A549 (cell line): Measurements from ENCODE around the gene AZGP1. TPM values are rescaled to one million over a fixed set of nuclear protein-coding genes. Genes with fewer than 3 reads are reported as not detected.
A peak's percentile ranks its signal among the peaks of the same experiment; 100 is the strongest.
"Not testable (repeated sequence)": the region's sequence is repeated elsewhere in the genome, so short reads cannot be mapped to it uniquely, and the experiment has no call there.

Experiments
- ATAC-seq, 2 experiments: fragments of 200-7000 bp in 1 of 2; fragments of >200 bp in 1 of 2; cut with Nextera tagmentation in 1 of 2; cut with Tn5 transposase in 1 of 2; 3 replicates each; pipeline versions ENCODE4 v1.8.0 to v1.9.1; 2018 to 2020; ENCODE audit warnings: mild to moderate bottlenecking in 1 of 2, moderate library complexity in 1 of 2
- CTCF ChIA-PET: fragments of 300-600 bp; sonication (Branson Sonifier 250); formaldehyde crosslinking; extraction: SDS; loops from one replicate; lab custom pipeline; 2021; ENCODE audit warnings: antibody characterized with exemption, inconsistent platforms; lab: Yijun Ruan, JAX
- POLR2A ChIA-PET: fragments of 350-600 bp; formaldehyde crosslinking; extraction: SDS; loops from one replicate; lab custom pipeline; 2021; ENCODE audit warnings: antibody characterized with exemption, inconsistent platforms; lab: Yijun Ruan, JAX
- DNase-seq, 2 experiments: peaks; one replicate each; pipeline versions ENCODE4 v3.0.0 to v3.0.0-alpha.2; 2011 to 2016; ENCODE audit warnings: low read depth in 1 of 2, low spot score in 1 of 2
- FAIRE-seq: peaks from 2 replicates; lab custom pipeline; 2011; peaks lifted over from hg19 to GRCh38; lab: Jason Lieb, UNC
- H3K27ac ChIP-seq, 2 experiments: fragments of >200 bp; sonication (Bioruptor Twin); formaldehyde crosslinking; 3 replicates each; pipeline ENCODE4 v1.5.1; 2016 to 2017
- H3K4me1 ChIP-seq: fragments of >200 bp; sonication (Bioruptor Twin); formaldehyde crosslinking; 3 replicates; pipeline ENCODE4 v1.6.1; 2016
- H3K4me2 ChIP-seq: fragments of >200 bp; sonication (Bioruptor Twin); formaldehyde crosslinking; 3 replicates; pipeline ENCODE4 v1.6.1; 2016
- H3K4me3 ChIP-seq: fragments of >200 bp; sonication (Bioruptor Twin); formaldehyde crosslinking; 3 replicates; pipeline ENCODE4 v1.5.1; 2016
- H3K9me3 ChIP-seq: fragments of >200 bp; sonication (Bioruptor Twin); formaldehyde crosslinking; 3 replicates; pipeline ENCODE4 v1.6.1; 2016
- HEYL ChIP-seq: fragments of 250-450 bp; sonication (Bioruptor Pico); IDR thresholded peaks from 2 replicates; pipeline ENCODE4 v1.8.0; 2021; ENCODE audit warnings: mild to moderate bottlenecking, moderate library complexity
- MAFK ChIP-seq: fragments of 450-650 bp; IDR thresholded peaks from 2 replicates; pipeline ENCODE4 v1.6.1; 2014; ENCODE audit not compliant: partially characterized antibody
- MYC ChIP-seq: IDR thresholded peaks from 2 replicates; pipeline ENCODE4 v1.6.1; 2012; ENCODE audit warnings: mild to moderate bottlenecking, inconsistent platforms, low read length, improper control_type of control experiment, borderline replicate concordance
- NR3C1 ChIP-seq: fragments of >200 bp; sonication (Bioruptor Twin); formaldehyde crosslinking; IDR thresholded peaks from 3 replicates; pipeline ENCODE4 v1.6.1; 2017
- RAD21 ChIP-seq, 2 experiments: fragments of >200 bp in 1 of 2; sonication (Bioruptor Twin) in 1 of 2; formaldehyde crosslinking in 1 of 2; IDR thresholded peaks in 1 of 2; conservative IDR thresholded peaks in 1 of 2; 2 replicates in 1 of 2; 3 replicates in 1 of 2; pipeline ENCODE4 v1.6.1; 2012 to 2018; ENCODE audit warnings: inconsistent platforms in 1 of 2
- SMC3 ChIP-seq: fragments of >200 bp; sonication (Bioruptor Twin); formaldehyde crosslinking; IDR thresholded peaks from 3 replicates; pipeline ENCODE4 v1.6.1; 2018; ENCODE audit warnings: inconsistent platforms
- SREBF2 ChIP-seq: fragments of 450-650 bp; IDR thresholded peaks from 2 replicates; pipeline ENCODE4 v1.6.1; 2014; ENCODE audit warnings: mild to moderate bottlenecking, moderate library complexity
- TFCP2L1 ChIP-seq: fragments of 250-450 bp; sonication (Bioruptor Pico); IDR thresholded peaks from 2 replicates; pipeline ENCODE4 v1.5.0; 2021; ENCODE audit warnings: mild to moderate bottlenecking
- WGBS: methylation state at CpG from one replicate; pipeline ENCODE4 v1.1.6; 2017; ENCODE audit errors: missing lambda C conversion rate; 5-methylcytosine and 5-hydroxymethylcytosine counted together
- polyA plus RNA-seq, 4 experiments: library from polyadenylated mRNA; depleted of rRNA in 3 of 4; stranded (reverse); fragments of >200 nt; fragmentation: RNase III in 1 of 4; extraction: RNeasy Plus Mini Kit Qiagen cat#74134 plus additional on column Dnase treatment in 1 of 4; gene quantifications; 2 replicates in 3 of 4; 3 replicates in 1 of 4; pipeline ENCODE4 v1.2.3, GENCODE V29; 2011 to 2017
- TF ChIP-seq, protein P1 (sequence below): IDR thresholded peaks from 2 replicates; pipeline ENCODE4 v1.6.1; 2012
- TF ChIP-seq, protein P2 (sequence below): fragments of >200 bp; sonication (Bioruptor Twin); formaldehyde crosslinking; IDR thresholded peaks from 3 replicates; pipeline ENCODE4 v1.6.1; 2016
- TF ChIP-seq, protein P3 (sequence below): fragments of >200 bp; sonication (Bioruptor Twin); formaldehyde crosslinking; IDR thresholded peaks from 2 replicates; pipeline ENCODE4 v1.6.1; 2016
- TF ChIP-seq, protein P4 (sequence below): fragments of 450-650 bp; IDR thresholded peaks from 2 replicates; pipeline ENCODE4 v1.6.1; 2014; ENCODE audit warnings: antibody characterized with exemption
- TF ChIP-seq, protein P5 (sequence below): fragments of >200 bp; sonication (Bioruptor Twin); formaldehyde crosslinking; IDR thresholded peaks from 3 replicates; pipeline ENCODE4 v1.5.1; 2016

Gene AZGP1
- polyA plus RNA-seq, 2 of the 4 experiments (the other 2 are of a cell fraction): 0.13 TPM; not detected in 1

DNA sequence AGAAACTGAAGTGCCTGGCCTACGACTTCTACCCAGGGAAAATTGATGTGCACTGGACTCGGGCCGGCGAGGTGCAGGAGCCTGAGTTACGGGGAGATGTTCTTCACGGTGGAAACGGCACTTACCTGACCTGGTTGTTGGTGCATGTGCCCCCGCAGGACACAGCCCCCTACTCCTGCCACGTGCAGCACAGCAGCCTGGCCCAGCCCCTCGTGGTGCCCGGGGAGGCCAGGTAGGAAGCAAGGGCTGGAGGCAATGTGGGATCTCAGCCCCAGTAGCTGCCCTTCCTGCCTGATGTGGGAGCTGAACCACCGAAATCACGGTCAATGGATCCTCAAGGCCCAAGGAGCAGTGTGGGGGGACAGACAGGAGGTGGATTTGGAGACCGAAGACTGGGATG lies 11.5 kb upstream of the AZGP1 start:
- not testable (repeated sequence) for FAIRE-seq
- ATAC-seq: 0 out of 6 replicates have a peak, but pooled peaks of 1 of the 2 experiments have one; percentile 13
- CTCF ChIA-PET: interaction anchor here (0.9 to 10.1 kb wide), 7 partner anchors 9 to 371 kb away, joined by 3 to 128 read pairs (median 4); partner anchors contain the start of genes AZGP1, ZSCAN21 and ZSCAN25

DNA sequence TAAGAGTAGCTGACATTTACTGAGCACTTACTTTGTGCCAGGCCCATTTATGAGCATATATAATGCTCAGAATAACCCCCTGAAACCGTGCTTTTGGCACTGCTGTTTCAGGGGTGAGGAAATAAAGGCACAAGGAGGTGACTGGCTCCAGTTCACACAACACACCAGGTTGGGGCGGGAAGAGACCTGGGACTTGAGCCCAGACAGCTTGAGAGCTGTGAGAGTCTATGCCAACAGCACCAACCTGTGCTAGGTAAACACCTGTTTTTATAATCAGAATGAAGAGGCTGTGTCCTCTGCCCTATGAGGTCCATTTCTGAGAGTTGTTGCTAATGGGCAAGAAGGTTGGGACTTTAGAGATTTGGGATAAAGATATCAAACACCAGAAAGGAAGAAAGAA lies 8.8 kb upstream of the AZGP1 start:
- CTCF ChIA-PET: interaction anchor here (0.9 to 1.0 kb wide), 2 partner anchors 9 to 11 kb away, joined by 4 read pairs; no protein-coding TSS in a partner anchor
- Histone ChIP-seq H3K27ac (no peak overlapping the region), H3K4me1 (no peaks in the 10 kb centered on the region), H3K9me3 (no peaks in the 10 kb centered on the region), H3K4me3 (no peak overlapping the region)
- no peak for DNase-seq
- WGBS: 0% methylated on average over 2 of the region's 2 CpGs
- TF ChIP-seq, protein P1, sequence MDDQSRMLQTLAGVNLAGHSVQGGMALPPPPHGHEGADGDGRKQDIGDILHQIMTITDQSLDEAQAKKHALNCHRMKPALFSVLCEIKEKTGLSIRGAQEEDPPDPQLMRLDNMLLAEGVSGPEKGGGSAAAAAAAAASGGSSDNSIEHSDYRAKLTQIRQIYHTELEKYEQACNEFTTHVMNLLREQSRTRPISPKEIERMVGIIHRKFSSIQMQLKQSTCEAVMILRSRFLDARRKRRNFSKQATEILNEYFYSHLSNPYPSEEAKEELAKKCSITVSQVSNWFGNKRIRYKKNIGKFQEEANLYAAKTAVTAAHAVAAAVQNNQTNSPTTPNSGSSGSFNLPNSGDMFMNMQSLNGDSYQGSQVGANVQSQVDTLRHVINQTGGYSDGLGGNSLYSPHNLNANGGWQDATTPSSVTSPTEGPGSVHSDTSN: no peak
- TF ChIP-seq MAFK (no peak), TFCP2L1 (CRISPR knock-in tag) (no peak), NR3C1 (no peak), HEYL (CRISPR knock-in tag) (no peak), SREBF2 (no peak), MYC (no peak)
- TF ChIP-seq, protein P2, sequence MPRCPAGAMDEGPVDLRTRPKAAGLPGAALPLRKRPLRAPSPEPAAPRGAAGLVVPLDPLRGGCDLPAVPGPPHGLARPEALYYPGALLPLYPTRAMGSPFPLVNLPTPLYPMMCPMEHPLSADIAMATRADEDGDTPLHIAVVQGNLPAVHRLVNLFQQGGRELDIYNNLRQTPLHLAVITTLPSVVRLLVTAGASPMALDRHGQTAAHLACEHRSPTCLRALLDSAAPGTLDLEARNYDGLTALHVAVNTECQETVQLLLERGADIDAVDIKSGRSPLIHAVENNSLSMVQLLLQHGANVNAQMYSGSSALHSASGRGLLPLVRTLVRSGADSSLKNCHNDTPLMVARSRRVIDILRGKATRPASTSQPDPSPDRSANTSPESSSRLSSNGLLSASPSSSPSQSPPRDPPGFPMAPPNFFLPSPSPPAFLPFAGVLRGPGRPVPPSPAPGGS: no peak
- TF ChIP-seq, protein P3, sequence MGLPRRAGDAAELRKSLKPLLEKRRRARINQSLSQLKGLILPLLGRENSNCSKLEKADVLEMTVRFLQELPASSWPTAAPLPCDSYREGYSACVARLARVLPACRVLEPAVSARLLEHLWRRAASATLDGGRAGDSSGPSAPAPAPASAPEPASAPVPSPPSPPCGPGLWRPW: no peak
- TF ChIP-seq, protein P4, sequence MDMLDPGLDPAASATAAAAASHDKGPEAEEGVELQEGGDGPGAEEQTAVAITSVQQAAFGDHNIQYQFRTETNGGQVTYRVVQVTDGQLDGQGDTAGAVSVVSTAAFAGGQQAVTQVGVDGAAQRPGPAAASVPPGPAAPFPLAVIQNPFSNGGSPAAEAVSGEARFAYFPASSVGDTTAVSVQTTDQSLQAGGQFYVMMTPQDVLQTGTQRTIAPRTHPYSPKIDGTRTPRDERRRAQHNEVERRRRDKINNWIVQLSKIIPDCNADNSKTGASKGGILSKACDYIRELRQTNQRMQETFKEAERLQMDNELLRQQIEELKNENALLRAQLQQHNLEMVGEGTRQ: no peak
- TF ChIP-seq, all 56 proteins: peak for 0
- ATAC-seq (no peak), FAIRE-seq (no peak)
- no peak overlapping the region for H3K4me2 ChIP-seq
- POLR2A ChIA-PET: no interaction called here

More for the DNA sequence above, 11.5 kb upstream of the AZGP1 start:
- H3K4me2 ChIP-seq, DNase-seq, H3K9me3 ChIP-seq, H3K4me1 ChIP-seq, POLR2A ChIA-PET, H3K27ac ChIP-seq, H3K4me3 ChIP-seq: not testable (repeated sequence)
- 51% methylated on average over 14 of the region's 14 CpGs for WGBS

DNA sequence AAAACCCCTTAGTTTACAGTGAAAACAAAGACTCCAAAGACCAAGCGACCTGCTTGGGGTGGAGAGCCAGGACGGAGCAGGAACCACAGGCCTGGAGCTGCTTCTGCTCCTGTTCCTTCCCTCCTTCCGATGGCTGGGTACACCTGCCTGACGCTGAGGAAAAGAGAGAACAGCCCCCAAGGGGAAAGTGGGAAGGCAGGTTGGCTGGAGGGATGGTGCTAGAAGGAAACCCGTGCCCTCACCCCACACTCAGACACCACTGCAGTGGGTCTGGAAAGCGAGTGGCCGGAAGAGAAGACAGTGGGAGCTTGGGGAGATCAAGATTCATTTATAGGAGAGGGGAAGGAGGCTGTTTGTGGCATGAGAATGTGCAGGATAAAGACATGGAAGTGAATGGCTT lies 5.2 kb upstream of the AZGP1 start:
- CTCF ChIA-PET: interaction anchor here (1.7 to 6.9 kb wide), 3 partner anchors 11 to 349 kb away, joined by 4 to 83 read pairs (median 32); no protein-coding TSS in a partner anchor
- H3K4me3 ChIP-seq, H3K4me1 ChIP-seq, ATAC-seq, POLR2A ChIA-PET, H3K9me3 ChIP-seq, H3K27ac ChIP-seq, FAIRE-seq, H3K4me2 ChIP-seq, DNase-seq: not testable (repeated sequence)
- WGBS: 39% methylated on average over 5 of the region's 7 CpGs

DNA sequence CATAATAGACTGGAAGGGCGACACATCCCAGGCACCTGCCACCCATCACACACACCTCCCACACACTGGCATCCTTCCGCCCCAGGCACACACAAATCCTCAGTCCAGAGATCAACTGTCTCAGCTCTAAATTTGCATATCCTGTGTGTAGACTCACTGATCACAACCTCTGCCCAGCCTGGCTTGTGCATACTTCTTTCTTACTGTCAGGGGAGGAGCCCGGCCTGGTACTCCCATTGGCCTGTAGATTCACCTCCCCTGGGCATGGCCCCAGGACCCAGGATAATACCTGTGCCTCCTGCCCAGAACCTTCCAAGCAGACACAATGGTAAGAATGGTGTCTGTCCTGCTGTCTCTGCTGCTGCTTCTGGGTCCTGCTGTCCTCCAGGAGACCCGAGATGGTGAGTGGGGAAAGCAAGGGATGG lies 4.6 kb upstream of the AZGP1 start:
- H3K9me3 ChIP-seq, H3K4me1 ChIP-seq, H3K27ac ChIP-seq, DNase-seq, H3K4me2 ChIP-seq, FAIRE-seq, POLR2A ChIA-PET, H3K4me3 ChIP-seq: not testable (repeated sequence)
- CTCF ChIA-PET: interaction anchor here (0.8 to 6.9 kb wide), 9 partner anchors 10 to 102 kb away, joined by 3 to 83 read pairs (median 6); partner anchors contain the start of gene GJC3
- 42% methylated on average over 4 of the region's 4 CpGs for WGBS
- ATAC-seq: peak; percentile 19 to 33; a peak in 4 of 6 replicates

DNA sequence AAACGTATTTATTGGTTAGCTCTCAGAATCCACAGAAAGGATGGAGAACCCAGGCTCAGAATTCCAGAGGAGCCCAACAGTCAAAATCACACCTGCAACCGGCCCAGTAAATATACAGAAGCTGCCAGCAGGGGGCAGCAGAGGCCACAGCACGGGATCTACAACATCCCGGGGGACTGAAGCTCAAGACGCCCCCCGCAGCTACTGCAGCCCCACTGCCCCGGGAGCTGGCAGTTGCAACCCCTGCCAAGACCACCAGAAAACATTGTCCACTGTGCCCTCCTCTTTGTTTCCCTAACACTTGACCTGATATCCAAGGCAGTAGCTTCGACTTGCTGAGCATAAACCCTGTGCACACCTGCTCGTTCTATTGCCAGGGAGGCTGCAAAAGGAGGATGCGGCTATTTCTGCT lies 4.0 kb upstream of the AZGP1 start:
- DNase-seq, FAIRE-seq, H3K9me3 ChIP-seq, H3K4me1 ChIP-seq, H3K27ac ChIP-seq, H3K4me3 ChIP-seq: not testable (repeated sequence)
- 9% methylated on average over 7 of the region's 10 CpGs for WGBS
- TF ChIP-seq SMC3: peak; percentile 49
- TF ChIP-seq, protein P5, sequence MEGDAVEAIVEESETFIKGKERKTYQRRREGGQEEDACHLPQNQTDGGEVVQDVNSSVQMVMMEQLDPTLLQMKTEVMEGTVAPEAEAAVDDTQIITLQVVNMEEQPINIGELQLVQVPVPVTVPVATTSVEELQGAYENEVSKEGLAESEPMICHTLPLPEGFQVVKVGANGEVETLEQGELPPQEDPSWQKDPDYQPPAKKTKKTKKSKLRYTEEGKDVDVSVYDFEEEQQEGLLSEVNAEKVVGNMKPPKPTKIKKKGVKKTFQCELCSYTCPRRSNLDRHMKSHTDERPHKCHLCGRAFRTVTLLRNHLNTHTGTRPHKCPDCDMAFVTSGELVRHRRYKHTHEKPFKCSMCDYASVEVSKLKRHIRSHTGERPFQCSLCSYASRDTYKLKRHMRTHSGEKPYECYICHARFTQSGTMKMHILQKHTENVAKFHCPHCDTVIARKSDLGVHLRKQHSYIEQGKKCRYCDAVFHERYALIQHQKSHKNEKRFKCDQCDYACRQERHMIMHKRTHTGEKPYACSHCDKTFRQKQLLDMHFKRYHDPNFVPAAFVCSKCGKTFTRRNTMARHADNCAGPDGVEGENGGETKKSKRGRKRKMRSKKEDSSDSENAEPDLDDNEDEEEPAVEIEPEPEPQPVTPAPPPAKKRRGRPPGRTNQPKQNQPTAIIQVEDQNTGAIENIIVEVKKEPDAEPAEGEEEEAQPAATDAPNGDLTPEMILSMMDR: peak; percentile 71
- peak; percentile 57 to 61 for TF ChIP-seq RAD21 (conservative IDR thresholded peaks at IDR 0.05 in 1 of 2, IDR thresholded peaks at IDR 0.05 in 1 of 2)
- ChIA-PET CTCF (interaction anchor here (0.7 to 6.9 kb wide), 19 partner anchors 9 to 304 kb away, joined by 3 to 83 read pairs (median 4); partner anchors contain the start of genes GJC3 and ZSCAN21), POLR2A (interaction anchor here (0.8 kb wide), 1 partner anchor 60 kb away, joined by 4 read pairs; the partner anchor contains the start of gene TRIM4)
- peak overlapping the region; percentile 48; the same call in 2 of the 3 replicates for H3K4me2 ChIP-seq
- ATAC-seq: peak; percentile 80 to 89
